Osteocyte (in vitro differentiated cells): ENCODE results near the gene JAKMIP1. TPM values are rescaled to one million over a fixed set of nuclear protein-coding genes. Genes with fewer than 3 reads are reported as not detected.

ENCODE experiments used
- DNase-seq: peaks from one replicate; pipeline ENCODE4 v3.0.0; 2021; ENCODE audit warnings: mixed read lengths; ENCODE audit not compliant: unreplicated experiment; ENCODE audit errors: extremely low spot score
- H3K27ac Mint-ChIP-seq: one replicate; pipeline ENCODE4 v1.8.0; 2021; ENCODE audit warnings: mild to moderate bottlenecking, mixed read lengths; ENCODE audit not compliant: unreplicated experiment
- H3K27me3 Mint-ChIP-seq: one replicate; pipeline ENCODE4 v1.8.0; 2021; ENCODE audit warnings: mixed read lengths; ENCODE audit not compliant: unreplicated experiment
- H3K36me3 Mint-ChIP-seq: one replicate; pipeline ENCODE4 v1.8.0; 2021; ENCODE audit warnings: mixed read lengths; ENCODE audit not compliant: unreplicated experiment
- H3K4me1 Mint-ChIP-seq: one replicate; pipeline ENCODE4 v1.8.0; 2021; ENCODE audit warnings: mixed read lengths; ENCODE audit not compliant: unreplicated experiment
- H3K4me3 Mint-ChIP-seq: one replicate; pipeline ENCODE4 v1.8.0; 2021; ENCODE audit warnings: mild to moderate bottlenecking, moderate library complexity, mixed read lengths; ENCODE audit not compliant: unreplicated experiment
- H3K9me3 Mint-ChIP-seq: one replicate; pipeline ENCODE4 v1.8.0; 2021; ENCODE audit warnings: mixed read lengths; ENCODE audit not compliant: unreplicated experiment
- total RNA-seq: library from RNA; stranded (reverse); gene quantifications from 2 replicates; pipeline ENCODE4 v1.2.1, GENCODE V29; 2021
- TF ChIP-seq, protein P1 (sequence below): fragments of 200-600 bp; sonication (generic); IDR thresholded peaks from 2 replicates; pipeline ENCODE4 v1.5.0; 2021; ENCODE audit warnings: antibody characterized with exemption, mild to moderate bottlenecking, moderate library complexity

JAKMIP1 gene
- total RNA-seq, 1 donor from 2014 or later = not detected

DNA sequence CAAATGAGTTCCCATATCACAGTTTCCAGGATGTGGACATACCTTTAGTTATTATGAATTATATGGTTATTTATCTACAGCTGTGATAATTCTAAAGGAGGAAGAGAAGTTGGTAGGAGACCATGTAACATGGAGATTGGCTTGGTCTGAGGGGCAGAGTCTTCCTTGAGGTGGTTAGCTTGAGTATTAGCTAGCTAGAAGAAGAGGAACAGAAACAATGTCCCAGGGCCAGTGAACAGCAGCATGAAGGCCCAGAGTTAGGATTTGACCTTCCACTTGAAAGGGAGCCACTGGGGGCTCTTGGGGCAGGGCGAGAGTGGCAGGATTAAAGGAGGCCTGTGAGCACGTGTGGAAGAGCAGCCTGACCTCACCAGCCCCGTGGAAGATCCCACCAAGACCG lies 5.6 kb upstream of the JAKMIP1 start:
- Mint-ChIP-seq H3K4me3 (no peak overlapping the region), H3K27ac (no peak overlapping the region), H3K36me3 (peaks cover 2% of the 10 kb centered on the region), H3K27me3 (peaks cover 37% of the 10 kb centered on the region), H3K4me1 (peaks cover under 1% of the 10 kb centered on the region), H3K9me3 (peaks cover 6% of the 10 kb centered on the region)
- TF ChIP-seq, protein P1, sequence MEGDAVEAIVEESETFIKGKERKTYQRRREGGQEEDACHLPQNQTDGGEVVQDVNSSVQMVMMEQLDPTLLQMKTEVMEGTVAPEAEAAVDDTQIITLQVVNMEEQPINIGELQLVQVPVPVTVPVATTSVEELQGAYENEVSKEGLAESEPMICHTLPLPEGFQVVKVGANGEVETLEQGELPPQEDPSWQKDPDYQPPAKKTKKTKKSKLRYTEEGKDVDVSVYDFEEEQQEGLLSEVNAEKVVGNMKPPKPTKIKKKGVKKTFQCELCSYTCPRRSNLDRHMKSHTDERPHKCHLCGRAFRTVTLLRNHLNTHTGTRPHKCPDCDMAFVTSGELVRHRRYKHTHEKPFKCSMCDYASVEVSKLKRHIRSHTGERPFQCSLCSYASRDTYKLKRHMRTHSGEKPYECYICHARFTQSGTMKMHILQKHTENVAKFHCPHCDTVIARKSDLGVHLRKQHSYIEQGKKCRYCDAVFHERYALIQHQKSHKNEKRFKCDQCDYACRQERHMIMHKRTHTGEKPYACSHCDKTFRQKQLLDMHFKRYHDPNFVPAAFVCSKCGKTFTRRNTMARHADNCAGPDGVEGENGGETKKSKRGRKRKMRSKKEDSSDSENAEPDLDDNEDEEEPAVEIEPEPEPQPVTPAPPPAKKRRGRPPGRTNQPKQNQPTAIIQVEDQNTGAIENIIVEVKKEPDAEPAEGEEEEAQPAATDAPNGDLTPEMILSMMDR = no peak
- DNase-seq = no peak

DNA sequence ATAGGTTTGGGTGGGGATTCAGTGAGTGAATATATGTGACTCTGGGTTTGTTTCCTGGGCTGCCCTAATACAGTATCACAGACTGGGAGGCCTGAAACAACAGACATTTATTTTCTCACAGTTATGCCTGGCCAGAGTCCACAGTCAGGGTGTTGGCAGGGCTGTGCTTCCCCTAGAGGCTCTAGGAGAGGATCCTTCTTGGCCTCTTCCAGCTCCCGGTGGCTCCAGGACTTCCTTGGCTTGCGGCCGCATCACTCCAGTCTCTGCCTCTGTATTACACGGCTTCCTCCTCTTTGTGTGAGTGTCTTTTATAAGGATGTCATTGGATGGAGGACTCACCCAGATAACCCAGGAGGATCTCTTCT lies 5.2 kb upstream of the JAKMIP1 start:
- Mint-ChIP-seq H3K9me3 (peaks cover 7% of the 10 kb centered on the region), H3K27ac (no peak overlapping the region), H3K36me3 (peaks cover 2% of the 10 kb centered on the region), H3K27me3 (peaks cover 40% of the 10 kb centered on the region), H3K4me1 (peaks cover 2% of the 10 kb centered on the region), H3K4me3 (no peak overlapping the region)
- TF ChIP-seq, protein P1 = no peak
- DNase-seq = peak; percentile 48

DNA sequence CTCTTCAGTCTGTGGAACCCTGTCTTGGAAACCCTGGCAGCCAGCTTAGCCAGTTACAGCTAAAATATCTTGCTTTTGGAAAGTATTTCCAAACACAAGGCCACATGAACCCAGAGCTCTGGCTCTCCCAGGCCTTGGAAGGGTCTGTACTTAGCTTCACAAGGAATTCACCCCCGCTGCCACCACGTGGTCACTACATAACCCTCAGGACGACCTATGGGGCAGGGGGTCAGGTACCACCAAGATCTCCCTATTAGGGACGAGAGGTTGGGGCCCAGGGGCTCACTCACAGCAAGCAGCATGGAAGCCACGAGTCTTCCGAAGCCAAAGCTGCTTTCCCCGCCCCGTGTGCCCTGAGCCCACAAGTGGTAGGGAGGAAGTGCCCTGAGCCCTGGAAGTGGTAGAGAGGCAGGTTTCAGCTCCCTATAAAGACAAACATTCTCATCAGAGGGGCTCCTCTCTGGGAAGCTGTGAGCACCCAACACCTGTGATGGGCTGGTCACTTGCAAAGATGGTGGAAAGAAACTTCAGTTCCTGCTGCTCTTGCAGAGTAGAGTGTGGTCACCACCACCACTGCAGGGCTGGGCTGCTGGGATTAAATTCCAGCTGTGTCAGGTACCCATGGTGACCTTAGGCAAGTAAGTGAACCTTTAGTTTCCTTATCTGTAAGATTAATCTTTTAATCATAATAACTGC lies 4.7 kb upstream of the JAKMIP1 start:
- H3K27me3 Mint-ChIP-seq = peaks cover 40% of the 10 kb centered on the region
- H3K9me3 Mint-ChIP-seq = peaks cover 7% of the 10 kb centered on the region
- no peak overlapping the region for H3K27ac Mint-ChIP-seq
- peaks cover 2% of the 10 kb centered on the region for H3K4me1 Mint-ChIP-seq
- no peak overlapping the region for H3K4me3 Mint-ChIP-seq
- H3K36me3 Mint-ChIP-seq = peaks cover 2% of the 10 kb centered on the region
- TF ChIP-seq, protein P1 = no peak
- DNase-seq = peak; percentile 71

DNA sequence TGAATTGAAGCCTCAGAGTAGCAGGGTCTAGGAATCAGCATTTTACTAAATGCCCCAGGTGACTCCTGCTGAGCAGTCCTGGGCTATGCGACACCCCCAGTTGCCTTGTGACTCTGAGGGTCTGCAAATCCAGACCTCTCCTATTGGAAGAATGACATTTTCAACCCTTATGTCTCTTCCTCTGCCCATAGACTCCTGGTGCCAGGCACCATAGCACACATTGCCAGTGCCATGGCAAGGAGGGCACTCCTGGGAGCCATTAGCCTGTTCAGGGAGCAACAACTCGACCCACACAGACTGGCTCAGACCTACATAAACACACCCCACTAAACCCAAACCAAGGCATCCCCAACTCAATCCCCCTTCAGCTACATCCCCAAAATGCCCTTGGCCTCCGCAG lies 3.7 kb upstream of the JAKMIP1 start:
- peaks cover 3% of the 10 kb centered on the region for H3K4me1 Mint-ChIP-seq
- no peak overlapping the region for H3K27ac Mint-ChIP-seq
- H3K27me3 Mint-ChIP-seq = peaks cover 39% of the 10 kb centered on the region
- peaks cover 2% of the 10 kb centered on the region for H3K36me3 Mint-ChIP-seq
- H3K4me3 Mint-ChIP-seq = no peak overlapping the region
- peak; percentile 63 for DNase-seq
- TF ChIP-seq, protein P1 = no peak
- H3K9me3 Mint-ChIP-seq = peaks cover 7% of the 10 kb centered on the region

DNA sequence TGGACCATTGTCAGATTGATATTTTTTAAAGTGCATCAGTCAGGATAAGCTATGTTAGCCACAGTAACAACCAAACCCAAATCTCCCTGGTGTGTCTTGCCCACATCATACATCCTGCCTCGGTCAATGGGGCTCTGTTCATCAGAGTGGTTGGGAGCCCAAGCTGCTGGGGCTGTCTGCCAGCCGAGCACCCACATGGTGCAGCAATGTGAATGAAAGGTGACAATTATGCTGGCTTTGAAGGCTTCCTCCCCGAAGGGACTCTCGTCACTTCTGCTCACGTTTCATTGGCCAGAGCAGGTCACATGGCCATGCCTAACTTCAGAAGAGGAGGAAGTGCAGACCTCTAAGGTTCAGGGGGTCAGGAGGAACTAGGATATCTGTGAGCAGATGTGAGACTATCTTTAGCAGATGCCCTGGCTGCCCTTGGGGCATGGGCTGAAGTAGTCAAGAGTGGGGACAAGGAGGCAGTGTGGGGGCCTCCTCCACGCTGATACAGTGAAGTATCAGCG lies 1.3 kb upstream of the JAKMIP1 start:
- TF ChIP-seq, protein P1 = no peak
- peak overlapping the region; percentile 48 for H3K4me3 Mint-ChIP-seq

More for the DNA sequence above, 1.3 kb upstream of the JAKMIP1 start:
- Mint-ChIP-seq H3K27ac (no peak overlapping the region), H3K9me3 (peaks cover 7% of the 10 kb centered on the region), H3K36me3 (peaks cover 2% of the 10 kb centered on the region), H3K27me3 (peaks cover 56% of the 10 kb centered on the region), H3K4me1 (peaks cover 5% of the 10 kb centered on the region)
- DNase-seq = peak; percentile 51
